Ovary (tissue), 3 donors: Measurements from ENCODE around the gene MRPL12.

Source experiments
- CTCF ChIP-seq, 3 donors: fragments of 450-650 bp in 2 of 3; fragments of 200-600 bp in 1 of 3; IDR thresholded peaks; one replicate each; pipeline versions ENCODE4 v1.5.1 to v1.8.0; 2016 to 2022; ENCODE audit warnings: antibody characterized with exemption in 3 of 3, mild to moderate bottlenecking in 1 of 3
- POLR2A ChIP-seq: fragments of 450-650 bp; IDR thresholded peaks from one replicate; pipeline ENCODE4 v1.6.1; 2017; ENCODE audit warnings: antibody characterized with exemption, mild to moderate bottlenecking, moderate library complexity
- donor health status: DM: no; HTN: no; CAD: no.

GRCh38 chr17:81735264-81736102, 32.3 kb downstream of the MRPL12 start:
- no peak for TF ChIP-seq CTCF (IDR thresholded peaks at IDR 0.05)
- no peak for TF ChIP-seq POLR2A
